H9 (cell line): ENCODE data around the gene TUBB4B. TPM values are rescaled to one million over a fixed set of nuclear protein-coding genes. Genes with fewer than 3 reads are reported as not detected.
"Not testable (repeated sequence)": the region's sequence is repeated elsewhere in the genome, so short reads cannot be mapped to it uniquely, and the experiment has no call there.

ENCODE experiments used
- DNase-seq: peaks from one replicate; pipeline ENCODE4 v3.0.0-alpha.2; 2017
- H2AFZ ChIP-seq: one replicate; pipeline ENCODE4 v1.6.1; 2013; ENCODE audit warnings: mild to moderate bottlenecking, low read length, control low read depth, moderate library complexity
- H2AK5ac ChIP-seq: 2 replicates; pipeline ENCODE4 v1.6.1; 2013; ENCODE audit warnings: low read length, control low read depth, mixed read lengths; ENCODE audit not compliant: insufficient read length
- H2BK120ac ChIP-seq: one replicate; pipeline ENCODE4 v1.6.1; 2013; ENCODE audit warnings: low read depth, mild to moderate bottlenecking, low read length, control low read depth, inconsistent platforms; ENCODE audit not compliant: poor library complexity, severe bottlenecking
- H2BK12ac ChIP-seq: 2 replicates; pipeline ENCODE4 v1.6.1; 2013; ENCODE audit warnings: low read length, control low read depth, mixed read lengths, low read depth; ENCODE audit not compliant: insufficient read length
- H2BK15ac ChIP-seq: 2 replicates; pipeline ENCODE4 v1.6.1; 2013; ENCODE audit warnings: low read depth, low read length, control low read depth
- H2BK20ac ChIP-seq: one replicate; pipeline ENCODE4 v1.6.1; 2013; ENCODE audit warnings: low read depth, mild to moderate bottlenecking, low read length, control low read depth, inconsistent platforms; ENCODE audit not compliant: poor library complexity, severe bottlenecking
- H2BK5ac ChIP-seq: 2 replicates; pipeline ENCODE4 v1.6.1; 2013; ENCODE audit warnings: low read length, control low read depth, mixed read lengths; ENCODE audit not compliant: insufficient read length
- H3K14ac ChIP-seq: 2 replicates; pipeline ENCODE4 v1.6.1; 2013; ENCODE audit warnings: low read length, control low read depth; ENCODE audit not compliant: insufficient read depth
- H3K18ac ChIP-seq: 2 replicates; pipeline ENCODE4 v1.6.1; 2013; ENCODE audit warnings: low read depth, mild to moderate bottlenecking, mixed read lengths, low read length, control low read depth; ENCODE audit not compliant: insufficient read length
- H3K23ac ChIP-seq: 2 replicates; pipeline ENCODE4 v1.6.1; 2013; ENCODE audit warnings: low read length, control low read depth, mixed read lengths, low read depth; ENCODE audit not compliant: insufficient read length
- H3K23me2 ChIP-seq: 2 replicates; pipeline ENCODE4 v1.6.1; 2013; ENCODE audit warnings: low read depth, mild to moderate bottlenecking, mixed read lengths, low read length, control low read depth; ENCODE audit not compliant: insufficient read length, poor library complexity, severe bottlenecking
- H3K27ac ChIP-seq: 2 replicates; pipeline ENCODE4 v1.5.1; 2013; ENCODE audit warnings: low read length, control low read depth, mixed read lengths, low read depth; ENCODE audit not compliant: insufficient read length
- H3K27me3 ChIP-seq: 2 replicates; pipeline ENCODE4 v1.6.1; 2013; ENCODE audit warnings: low read length, control low read depth, inconsistent platforms; ENCODE audit not compliant: insufficient read depth
- H3K4ac ChIP-seq: 2 replicates; pipeline ENCODE4 v1.6.1; 2013; ENCODE audit warnings: low read depth, mild to moderate bottlenecking, control low read depth, inconsistent platforms, low read length, moderate library complexity
- H3K4me1 ChIP-seq: 2 replicates; pipeline ENCODE4 v1.6.1; 2013; ENCODE audit warnings: low read length, control low read depth, inconsistent platforms; ENCODE audit not compliant: insufficient read depth
- H3K4me2 ChIP-seq: 2 replicates; pipeline ENCODE4 v1.6.1; 2013; ENCODE audit warnings: low read length, control low read depth, mixed read lengths; ENCODE audit not compliant: insufficient read length, insufficient read depth
- H3K56ac ChIP-seq: 2 replicates; pipeline ENCODE4 v1.6.1; 2013; ENCODE audit warnings: low read depth, mild to moderate bottlenecking, mixed read lengths, low read length, control low read depth; ENCODE audit not compliant: insufficient read length
- H3K79me1 ChIP-seq: 2 replicates; pipeline ENCODE4 v1.6.1; 2013; ENCODE audit warnings: low read depth, mild to moderate bottlenecking, moderate library complexity, low read length, control low read depth, inconsistent platforms; ENCODE audit not compliant: insufficient read depth, poor library complexity, severe bottlenecking
- H3K79me2 ChIP-seq: 2 replicates; pipeline ENCODE4 v1.6.1; 2013; ENCODE audit warnings: low read length, control low read depth, inconsistent platforms; ENCODE audit not compliant: insufficient read depth
- H3K9ac ChIP-seq: 2 replicates; pipeline ENCODE4 v1.6.1; 2013; ENCODE audit warnings: low read length, control low read depth, mixed read lengths; ENCODE audit not compliant: insufficient read length; ENCODE audit errors: extremely low read depth
- H3K9me3 ChIP-seq: one replicate; pipeline ENCODE4 v1.6.1; 2013; ENCODE audit warnings: low read depth, low read length, inconsistent platforms; ENCODE audit not compliant: control insufficient read depth
- H3T11ph ChIP-seq: one replicate; pipeline ENCODE4 v1.6.1; 2013; ENCODE audit warnings: mild to moderate bottlenecking, low read length, control low read depth, inconsistent platforms
- H4K20me1 ChIP-seq: one replicate; pipeline ENCODE4 v1.6.1; 2013; ENCODE audit not compliant: control insufficient read depth, insufficient read length, insufficient read depth
- H4K5ac ChIP-seq: 2 replicates; pipeline ENCODE4 v1.6.1; 2013; ENCODE audit warnings: low read depth, mild to moderate bottlenecking, mixed read lengths, low read length, control low read depth; ENCODE audit not compliant: insufficient read length
- H4K8ac ChIP-seq: replicated peaks from 2 replicates; pipeline ENCODE4 v1.6.1; 2013; ENCODE audit warnings: low read length, control low read depth, mixed read lengths, low read depth; ENCODE audit not compliant: insufficient read length
- H4K91ac ChIP-seq: 2 replicates; pipeline ENCODE4 v1.6.1; 2013; ENCODE audit warnings: low read depth, mild to moderate bottlenecking, moderate library complexity, mixed read lengths, low read length, control low read depth; ENCODE audit not compliant: insufficient read length
- H3K27ac Mint-ChIP-seq, 3 experiments: 2 replicates in 2 of 3; 3 replicates in 1 of 3; pipeline ENCODE4 v1.8.0; 2020 to 2021; ENCODE audit warnings: mixed read lengths in 3 of 3, mild to moderate bottlenecking in 1 of 3, moderate library complexity in 1 of 3
- H3K27me3 Mint-ChIP-seq: 2 replicates; pipeline ENCODE4 v1.8.0; 2021; ENCODE audit warnings: low read depth, mild to moderate bottlenecking, moderate library complexity, mixed read lengths
- H3K36me3 Mint-ChIP-seq, 3 experiments: 2 replicates in 2 of 3; 3 replicates in 1 of 3; pipeline ENCODE4 v1.8.0; 2020 to 2021; ENCODE audit warnings: low read depth in 3 of 3, mixed read lengths in 3 of 3; ENCODE audit not compliant: insufficient read depth in 1 of 3
- H3K4me1 Mint-ChIP-seq, 2 experiments: 2 replicates each; pipeline ENCODE4 v1.8.0; 2020; ENCODE audit warnings: mixed read lengths in 2 of 2
- H3K4me3 Mint-ChIP-seq, 2 experiments: 2 replicates in 1 of 2; 3 replicates in 1 of 2; pipeline ENCODE4 v1.8.0; 2020 to 2021; ENCODE audit warnings: mild to moderate bottlenecking in 2 of 2, mixed read lengths in 2 of 2, moderate library complexity in 1 of 2
- H3K9me3 Mint-ChIP-seq, 2 experiments: 2 replicates in 1 of 2; 3 replicates in 1 of 2; pipeline ENCODE4 v1.8.0; 2020; ENCODE audit warnings: mild to moderate bottlenecking in 2 of 2, mixed read lengths in 2 of 2, moderate library complexity in 1 of 2
- WGBS: extraction: QIAGEN DNeasy Blood & Tissue Kit; methylation state at CpG from one replicate; pipeline ENCODE4 v1.1.7; 2013; ENCODE audit warnings: missing lambda C conversion rate, low lambda C conversion rate, mixed read lengths; ENCODE audit not compliant: insufficient read length; ENCODE audit errors: extremely low coverage; 5-methylcytosine and 5-hydroxymethylcytosine counted together
- total RNA-seq: library from RNA; stranded (reverse); gene quantifications from 2 replicates; pipeline ENCODE4 v1.2.1, GENCODE V29; 2021
- TF ChIP-seq, protein P1 (sequence below): fragments of 200-600 bp; sonication (generic); conservative IDR thresholded peaks from 3 replicates; pipeline ENCODE4 v1.8.0; 2021; ENCODE audit warnings: antibody characterized with exemption, mild to moderate bottlenecking

TUBB4B gene
- total RNA-seq, 1 experiment from 2014 or later, result 378 TPM

- no peaks in the 10 kb centered on the region; a peak in 2 of 5 replicates for H3K9me3 Mint-ChIP-seq
- no CpG with 5 or more reads among the region's 36 CpGs for WGBS
- TF ChIP-seq, protein P1, sequence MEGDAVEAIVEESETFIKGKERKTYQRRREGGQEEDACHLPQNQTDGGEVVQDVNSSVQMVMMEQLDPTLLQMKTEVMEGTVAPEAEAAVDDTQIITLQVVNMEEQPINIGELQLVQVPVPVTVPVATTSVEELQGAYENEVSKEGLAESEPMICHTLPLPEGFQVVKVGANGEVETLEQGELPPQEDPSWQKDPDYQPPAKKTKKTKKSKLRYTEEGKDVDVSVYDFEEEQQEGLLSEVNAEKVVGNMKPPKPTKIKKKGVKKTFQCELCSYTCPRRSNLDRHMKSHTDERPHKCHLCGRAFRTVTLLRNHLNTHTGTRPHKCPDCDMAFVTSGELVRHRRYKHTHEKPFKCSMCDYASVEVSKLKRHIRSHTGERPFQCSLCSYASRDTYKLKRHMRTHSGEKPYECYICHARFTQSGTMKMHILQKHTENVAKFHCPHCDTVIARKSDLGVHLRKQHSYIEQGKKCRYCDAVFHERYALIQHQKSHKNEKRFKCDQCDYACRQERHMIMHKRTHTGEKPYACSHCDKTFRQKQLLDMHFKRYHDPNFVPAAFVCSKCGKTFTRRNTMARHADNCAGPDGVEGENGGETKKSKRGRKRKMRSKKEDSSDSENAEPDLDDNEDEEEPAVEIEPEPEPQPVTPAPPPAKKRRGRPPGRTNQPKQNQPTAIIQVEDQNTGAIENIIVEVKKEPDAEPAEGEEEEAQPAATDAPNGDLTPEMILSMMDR, result no peak
- no peak overlapping the region; a peak in 3 of 7 replicates for H3K27ac Mint-ChIP-seq
- H3K79me2 ChIP-seq, result no peaks in the 10 kb centered on the region
- no peaks in the 10 kb centered on the region for H3K27me3 ChIP-seq
- no peak overlapping the region for H3K56ac ChIP-seq
- no peak overlapping the region for H3K23ac ChIP-seq
- H3K4ac ChIP-seq, result no peak overlapping the region
- no peak overlapping the region for H2AFZ ChIP-seq
- H4K5ac ChIP-seq, result no peak overlapping the region
- peaks cover 24 to 34% of the 10 kb centered on the region in 2 experiments for H3K4me1 Mint-ChIP-seq
- peak overlapping the region; percentile 77 to 86 for H3K4me3 Mint-ChIP-seq
- no peaks in the 10 kb centered on the region for H3K9me3 ChIP-seq
- no peaks in the 10 kb centered on the region; the same call in 1 of the 2 replicates for H3K4me1 ChIP-seq
- no peak overlapping the region for H2AK5ac ChIP-seq
- no peak overlapping the region for H3K27ac ChIP-seq
- no peak overlapping the region for H2BK20ac ChIP-seq
- H2BK12ac ChIP-seq, result no peak overlapping the region
- DNase-seq, result no peak
- peak overlapping the region; percentile 46 for H3K4me2 ChIP-seq
- H4K20me1 ChIP-seq, result peaks cover 3% of the 10 kb centered on the region
- H2BK5ac ChIP-seq, result no peak overlapping the region
- H3K27me3 Mint-ChIP-seq, result peaks cover 18% of the 10 kb centered on the region
- no peaks in the 10 kb centered on the region for H3K79me1 ChIP-seq
- H4K8ac ChIP-seq, result no peak overlapping the region
- no peak overlapping the region for H2BK120ac ChIP-seq
- H3K9ac ChIP-seq, result peak overlapping the region; percentile 53
- no peak overlapping the region; the same call in 1 of the 2 replicates for H3K14ac ChIP-seq
- no peak overlapping the region for H3T11ph ChIP-seq
- H4K91ac ChIP-seq, result no peak overlapping the region
- no peak overlapping the region for H3K18ac ChIP-seq
- no peak overlapping the region for H2BK15ac ChIP-seq
- peaks cover 19 to 26% (median 24%) of the 10 kb centered on the region in 3 experiments for H3K36me3 Mint-ChIP-seq
- H3K23me2 ChIP-seq, result peaks cover 12% of the 10 kb centered on the region
Observed at GRCh38 chr9:137242269-137243203, 1.4 kb downstream of the TUBB4B start.

- not testable (repeated sequence) for H3K9ac ChIP-seq, H2BK5ac ChIP-seq, H3T11ph ChIP-seq, H3K4ac ChIP-seq, H3K56ac ChIP-seq, H2BK20ac ChIP-seq, H2AK5ac ChIP-seq, H3K9me3 Mint-ChIP-seq, H3K14ac ChIP-seq, H4K8ac ChIP-seq, DNase-seq, H2AFZ ChIP-seq, H3K27ac Mint-ChIP-seq, H3K4me1 ChIP-seq, H3K18ac ChIP-seq, H3K79me1 ChIP-seq, H4K5ac ChIP-seq, H3K27me3 ChIP-seq, H4K20me1 ChIP-seq, H4K91ac ChIP-seq, H3K23ac ChIP-seq, H3K27ac ChIP-seq, H2BK15ac ChIP-seq, H3K4me2 ChIP-seq, H2BK120ac ChIP-seq, H3K9me3 ChIP-seq, H3K79me2 ChIP-seq, H2BK12ac ChIP-seq
- peaks cover 23% of the 10 kb centered on the region for H3K27me3 Mint-ChIP-seq
- H3K36me3 Mint-ChIP-seq, result peaks cover 19 to 26% (median 24%) of the 10 kb centered on the region in 3 experiments
- WGBS, result no CpG with 5 or more reads among the region's 18 CpGs
- peaks cover 12% of the 10 kb centered on the region for H3K23me2 ChIP-seq
- H3K4me1 Mint-ChIP-seq, result peaks cover 21 to 32% of the 10 kb centered on the region in 2 experiments
- peak overlapping the region; percentile 77 to 86 for H3K4me3 Mint-ChIP-seq
Observed at GRCh38 chr9:137243266-137243625, 2.2 kb downstream of the TUBB4B start.
